HepG2 (cell line): ENCODE measurements around the gene SIGLEC10.

Source experiments
- ARNT ChIP-seq: fragments of 450-650 bp; IDR thresholded peaks from 2 replicates; pipeline ENCODE4 v1.6.1; 2017
- TOE1 ChIP-seq: sonication (generic); formaldehyde crosslinking; IDR thresholded peaks from 2 replicates; pipeline ENCODE4 v1.4.0; 2020; ENCODE audit warnings: mild to moderate bottlenecking, missing genetic modification reagents
- ZNF598 ChIP-seq: sonication (generic); formaldehyde crosslinking; IDR thresholded peaks from 2 replicates; pipeline ENCODE4 v1.5.1; 2020; ENCODE audit warnings: mild to moderate bottlenecking, missing genetic modification reagents, borderline replicate concordance
- TF ChIP-seq, protein P1 (sequence below): sonication (generic); formaldehyde crosslinking; IDR thresholded peaks from 2 replicates; pipeline ENCODE4 v1.5.0; 2020; ENCODE audit warnings: missing genetic modification reagents
- TF ChIP-seq, protein P2 (sequence below): IDR thresholded peaks from 2 replicates; pipeline ENCODE4 v1.6.1; 2012; ENCODE audit warnings: inconsistent platforms
- TF ChIP-seq, protein P3 (sequence below): sonication (generic); formaldehyde crosslinking; IDR thresholded peaks from 2 replicates; pipeline ENCODE4 v1.5.0; 2020; ENCODE audit warnings: mild to moderate bottlenecking, missing genetic modification reagents, moderate library complexity

DNA sequence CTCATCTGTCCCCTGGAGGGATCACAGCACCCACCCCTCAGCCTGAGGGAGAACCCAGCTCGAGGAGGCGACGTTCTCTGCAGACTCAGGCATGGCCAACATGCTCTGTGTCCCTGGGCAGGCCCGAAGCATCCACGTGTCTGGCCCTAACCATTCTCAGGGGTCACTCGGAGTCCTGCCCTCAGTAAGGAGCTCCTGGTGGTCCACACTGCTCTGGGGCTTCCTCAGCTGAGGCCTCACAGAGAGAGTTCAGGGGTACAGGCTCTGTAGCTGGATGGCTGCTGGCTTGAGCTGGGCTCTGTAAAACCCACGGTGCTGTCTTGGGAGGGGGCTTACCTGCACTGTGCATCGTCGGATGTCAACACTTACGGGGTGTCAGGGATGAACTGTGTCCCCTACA lies 45.2 kb upstream of the SIGLEC10 start:
- TF ChIP-seq ARNT (no peak), TOE1 (CRISPR knock-in tag) (no peak), ZNF598 (CRISPR knock-in tag) (no peak)
- TF ChIP-seq, protein P1, sequence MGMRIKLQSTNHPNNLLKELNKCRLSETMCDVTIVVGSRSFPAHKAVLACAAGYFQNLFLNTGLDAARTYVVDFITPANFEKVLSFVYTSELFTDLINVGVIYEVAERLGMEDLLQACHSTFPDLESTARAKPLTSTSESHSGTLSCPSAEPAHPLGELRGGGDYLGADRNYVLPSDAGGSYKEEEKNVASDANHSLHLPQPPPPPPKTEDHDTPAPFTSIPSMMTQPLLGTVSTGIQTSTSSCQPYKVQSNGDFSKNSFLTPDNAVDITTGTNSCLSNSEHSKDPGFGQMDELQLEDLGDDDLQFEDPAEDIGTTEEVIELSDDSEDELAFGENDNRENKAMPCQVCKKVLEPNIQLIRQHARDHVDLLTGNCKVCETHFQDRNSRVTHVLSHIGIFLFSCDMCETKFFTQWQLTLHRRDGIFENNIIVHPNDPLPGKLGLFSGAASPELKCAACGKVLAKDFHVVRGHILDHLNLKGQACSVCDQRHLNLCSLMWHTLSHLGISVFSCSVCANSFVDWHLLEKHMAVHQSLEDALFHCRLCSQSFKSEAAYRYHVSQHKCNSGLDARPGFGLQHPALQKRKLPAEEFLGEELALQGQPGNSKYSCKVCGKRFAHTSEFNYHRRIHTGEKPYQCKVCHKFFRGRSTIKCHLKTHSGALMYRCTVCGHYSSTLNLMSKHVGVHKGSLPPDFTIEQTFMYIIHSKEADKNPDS (CRISPR knock-in tag): no peak
- TF ChIP-seq, protein P2, sequence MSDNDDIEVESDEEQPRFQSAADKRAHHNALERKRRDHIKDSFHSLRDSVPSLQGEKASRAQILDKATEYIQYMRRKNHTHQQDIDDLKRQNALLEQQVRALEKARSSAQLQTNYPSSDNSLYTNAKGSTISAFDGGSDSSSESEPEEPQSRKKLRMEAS: no peak
- TF ChIP-seq, protein P3, sequence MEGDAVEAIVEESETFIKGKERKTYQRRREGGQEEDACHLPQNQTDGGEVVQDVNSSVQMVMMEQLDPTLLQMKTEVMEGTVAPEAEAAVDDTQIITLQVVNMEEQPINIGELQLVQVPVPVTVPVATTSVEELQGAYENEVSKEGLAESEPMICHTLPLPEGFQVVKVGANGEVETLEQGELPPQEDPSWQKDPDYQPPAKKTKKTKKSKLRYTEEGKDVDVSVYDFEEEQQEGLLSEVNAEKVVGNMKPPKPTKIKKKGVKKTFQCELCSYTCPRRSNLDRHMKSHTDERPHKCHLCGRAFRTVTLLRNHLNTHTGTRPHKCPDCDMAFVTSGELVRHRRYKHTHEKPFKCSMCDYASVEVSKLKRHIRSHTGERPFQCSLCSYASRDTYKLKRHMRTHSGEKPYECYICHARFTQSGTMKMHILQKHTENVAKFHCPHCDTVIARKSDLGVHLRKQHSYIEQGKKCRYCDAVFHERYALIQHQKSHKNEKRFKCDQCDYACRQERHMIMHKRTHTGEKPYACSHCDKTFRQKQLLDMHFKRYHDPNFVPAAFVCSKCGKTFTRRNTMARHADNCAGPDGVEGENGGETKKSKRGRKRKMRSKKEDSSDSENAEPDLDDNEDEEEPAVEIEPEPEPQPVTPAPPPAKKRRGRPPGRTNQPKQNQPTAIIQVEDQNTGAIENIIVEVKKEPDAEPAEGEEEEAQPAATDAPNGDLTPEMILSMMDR (CRISPR knock-in tag): no peak
